ENCODE measurements around the gene CTBP2. TPM values are rescaled to one million over a fixed set of nuclear protein-coding genes. Genes with fewer than 3 reads are reported as not detected.
A peak's percentile ranks its signal among the peaks of the same experiment; 100 is the strongest.
"Not testable (repeated sequence)": the region's sequence is repeated elsewhere in the genome, so short reads cannot be mapped to it uniquely, and the experiment has no call there.

Gene CTBP2
- total RNA-seq, 3 donors from 2014 or later = 1.0 to 1.4 (median 1.3) TPM

GRCh38 chr10:125169915-125170314, 9.6 kb upstream of the CTBP2 start:
- Mint-ChIP-seq H3K4me1 (ENCODE audit: low read depth) (no peaks in the 10 kb centered on the region), H3K4me3 (no peak overlapping the region), H3K27me3 (ENCODE audit: low read depth) (peaks cover 16% of the 10 kb centered on the region), H3K36me3 (ENCODE audit: insufficient read depth) (no peaks in the 10 kb centered on the region), H3K9me3 (no peaks in the 10 kb centered on the region)
- DNase-seq (no peak), ATAC-seq (no peak)

GRCh38 chr10:125169279-125169678, 8.9 kb upstream of the CTBP2 start:
- Mint-ChIP-seq H3K4me3 (no peak overlapping the region), H3K9me3 (no peaks in the 10 kb centered on the region), H3K4me1 (ENCODE audit: low read depth) (no peaks in the 10 kb centered on the region), H3K27me3 (ENCODE audit: low read depth) (peaks cover 17% of the 10 kb centered on the region), H3K36me3 (ENCODE audit: insufficient read depth) (no peaks in the 10 kb centered on the region)
- DNase-seq (no peak), ATAC-seq (no peak)

GRCh38 chr10:125166658-125167057, 6.3 kb upstream of the CTBP2 start:
- H3K4me3 Mint-ChIP-seq = no peak overlapping the region
- H3K9me3 Mint-ChIP-seq = no peaks in the 10 kb centered on the region
- no peaks in the 10 kb centered on the region for H3K36me3 Mint-ChIP-seq (ENCODE audit: insufficient read depth)
- H3K27me3 Mint-ChIP-seq (ENCODE audit: low read depth) = peaks cover 22% of the 10 kb centered on the region
- no peak for ATAC-seq
- no peaks in the 10 kb centered on the region for H3K4me1 Mint-ChIP-seq (ENCODE audit: low read depth)
- no peak for DNase-seq

GRCh38 chr10:125165584-125166573, 5.5 kb upstream of the CTBP2 start:
- no peaks in the 10 kb centered on the region for H3K4me1 Mint-ChIP-seq (ENCODE audit: low read depth)
- ATAC-seq = no peak
- no peaks in the 10 kb centered on the region for H3K9me3 Mint-ChIP-seq
- H3K27me3 Mint-ChIP-seq (ENCODE audit: low read depth) = peaks cover 21% of the 10 kb centered on the region
- H3K36me3 Mint-ChIP-seq (ENCODE audit: insufficient read depth) = no peaks in the 10 kb centered on the region
- no peak overlapping the region for H3K4me3 Mint-ChIP-seq
- DNase-seq = no peak

GRCh38 chr10:125164421-125164820, 4.1 kb upstream of the CTBP2 start:
- no peak for ATAC-seq
- H3K36me3 Mint-ChIP-seq (ENCODE audit: insufficient read depth) = no peaks in the 10 kb centered on the region
- no peak for DNase-seq
- no peak overlapping the region for H3K4me3 Mint-ChIP-seq
- H3K9me3 Mint-ChIP-seq = no peaks in the 10 kb centered on the region
- no peaks in the 10 kb centered on the region for H3K4me1 Mint-ChIP-seq (ENCODE audit: low read depth)
- peaks cover 19% of the 10 kb centered on the region for H3K27me3 Mint-ChIP-seq (ENCODE audit: low read depth)

GRCh38 chr10:125163803-125164202, 3.4 kb upstream of the CTBP2 start:
- ATAC-seq = no peak
- H3K4me3 Mint-ChIP-seq = no peak overlapping the region

GRCh38 chr10:125163312-125163711, 2.9 kb upstream of the CTBP2 start:
- not testable (repeated sequence) for H3K4me3 Mint-ChIP-seq, H3K9me3 Mint-ChIP-seq

More at GRCh38 chr10:125163803-125164202, 3.4 kb upstream of the CTBP2 start:
- H3K27me3 Mint-ChIP-seq (ENCODE audit: low read depth) = peaks cover 19% of the 10 kb centered on the region
- H3K9me3 Mint-ChIP-seq = no peaks in the 10 kb centered on the region
- no peaks in the 10 kb centered on the region for H3K36me3 Mint-ChIP-seq (ENCODE audit: insufficient read depth)
- no peaks in the 10 kb centered on the region for H3K4me1 Mint-ChIP-seq (ENCODE audit: low read depth)
- DNase-seq = no peak

GRCh38 chr10:125162120-125162931, 2.0 kb upstream of the CTBP2 start:
- DNase-seq (no peak), ATAC-seq (no peak)
- H3K4me3 Mint-ChIP-seq = peak overlapping the region; percentile 29
- no peaks in the 10 kb centered on the region for H3K9me3 Mint-ChIP-seq
- peaks cover 4% of the 10 kb centered on the region for H3K4me1 Mint-ChIP-seq (ENCODE audit: low read depth)
- H3K36me3 Mint-ChIP-seq (ENCODE audit: insufficient read depth) = no peaks in the 10 kb centered on the region
- peaks cover 30% of the 10 kb centered on the region for H3K27me3 Mint-ChIP-seq (ENCODE audit: low read depth)

More at GRCh38 chr10:125163312-125163711, 2.9 kb upstream of the CTBP2 start:
- H3K4me1 Mint-ChIP-seq (ENCODE audit: low read depth); H3K36me3 Mint-ChIP-seq (ENCODE audit: insufficient read depth); ATAC-seq; DNase-seq: not testable (repeated sequence)
- H3K27me3 Mint-ChIP-seq (ENCODE audit: low read depth) = peaks cover 22% of the 10 kb centered on the region

- Mint-ChIP-seq H3K4me3 (peak overlapping the region; percentile 24), H3K9me3 (no peaks in the 10 kb centered on the region), H3K27me3 (ENCODE audit: low read depth) (peaks cover 36% of the 10 kb centered on the region), H3K36me3 (ENCODE audit: insufficient read depth) (no peaks in the 10 kb centered on the region), H3K4me1 (ENCODE audit: low read depth) (peaks cover 4% of the 10 kb centered on the region)
- DNase-seq = no peak
- peak in 1 of 2 donors; percentile 25 for ATAC-seq
Measured at GRCh38 chr10:125161707-125162119, 1.4 kb upstream of the CTBP2 start.

GRCh38 chr10:125160856-125161706, 718 bp upstream of the CTBP2 start:
- no peak for DNase-seq
- peak; percentile 41 to 59 for ATAC-seq
- peaks cover 39% of the 10 kb centered on the region for H3K27me3 Mint-ChIP-seq (ENCODE audit: low read depth)
- H3K36me3 Mint-ChIP-seq (ENCODE audit: insufficient read depth) = no peaks in the 10 kb centered on the region
- no peaks in the 10 kb centered on the region for H3K9me3 Mint-ChIP-seq
- H3K4me3 Mint-ChIP-seq = peak overlapping the region; percentile 70
- H3K4me1 Mint-ChIP-seq (ENCODE audit: low read depth) = peaks cover 4% of the 10 kb centered on the region

GRCh38 chr10:125159486-125159931, 854 bp downstream of the CTBP2 start:
- no peak for DNase-seq
- Mint-ChIP-seq H3K4me3 (no peak overlapping the region), H3K27me3 (ENCODE audit: low read depth) (peaks cover 48% of the 10 kb centered on the region)

GRCh38 chr10:125158601-125159485, 1.5 kb downstream of the CTBP2 start:
- Mint-ChIP-seq H3K27me3 (ENCODE audit: low read depth) (peaks cover 51% of the 10 kb centered on the region), H3K4me1 (ENCODE audit: low read depth) (peaks cover 4% of the 10 kb centered on the region), H3K9me3 (no peaks in the 10 kb centered on the region), H3K36me3 (ENCODE audit: insufficient read depth) (no peaks in the 10 kb centered on the region), H3K4me3 (peak overlapping the region; percentile 75)
- peak; percentile 43 to 44 for ATAC-seq
- DNase-seq = no peak

More at GRCh38 chr10:125159486-125159931, 854 bp downstream of the CTBP2 start:
- H3K36me3 Mint-ChIP-seq (ENCODE audit: insufficient read depth) = no peaks in the 10 kb centered on the region
- no peak for ATAC-seq
- H3K4me1 Mint-ChIP-seq (ENCODE audit: low read depth) = peaks cover 4% of the 10 kb centered on the region
- H3K9me3 Mint-ChIP-seq = no peaks in the 10 kb centered on the region

GRCh38 chr10:125158275-125158600, 2.1 kb downstream of the CTBP2 start:
- Mint-ChIP-seq H3K4me3 (peak overlapping the region; percentile 75), H3K27me3 (ENCODE audit: low read depth) (peaks cover 56% of the 10 kb centered on the region), H3K9me3 (no peaks in the 10 kb centered on the region), H3K36me3 (ENCODE audit: insufficient read depth) (no peaks in the 10 kb centered on the region), H3K4me1 (ENCODE audit: low read depth) (peaks cover 4% of the 10 kb centered on the region)
- DNase-seq (no peak), ATAC-seq (no peak)

Data from activated T-cell treated with anti-CD3 and anti-CD28 coated beads, Interleukin-2, amount 50 U/mL, for 4 hours (primary cell).